HCT116 (cell line): Measurements from ENCODE around the gene CGB1. TPM values are rescaled to one million over a fixed set of nuclear protein-coding genes. Genes with fewer than 3 reads are reported as not detected.

Source experiments
- ATAC-seq: fragments of 200-7000 bp; cut with Tn5 transposase; 2 replicates; pipeline ENCODE4 v1.9.1; 2020; ENCODE audit warnings: mild to moderate bottlenecking, moderate library complexity
- BruUV-seq: library from RNA; stranded (reverse); fragments of 400-500 nt; replicated peaks from 2 replicates; lab custom pipeline; 2021; lab: Mats Ljungman, UMichigan
- CTCF ChIA-PET: fragments of 300-600 bp; sonication (Branson Sonifier 250); formaldehyde crosslinking; loops from one replicate; lab custom pipeline; 2021; ENCODE audit warnings: antibody characterized with exemption; lab: Charles Lee
- POLR2A ChIA-PET: fragments of 300-600, 350-600 bp; sonication (Branson Sonifier 250); formaldehyde crosslinking; loops from one replicate; lab custom pipeline; 2021; ENCODE audit warnings: antibody characterized with exemption; lab: Charles Lee
- RAD21 ChIA-PET, 2 experiments: fragments of 300-600 bp; sonication (Branson Sonifier 250); formaldehyde crosslinking; loops; one replicate each; lab custom pipeline; 2023; ENCODE audit warnings: low total read pairs in 2 of 2; ENCODE audit not compliant: uncharacterized antibody in 2 of 2, unreplicated experiment in 2 of 2, low non-redundant PET in 1 of 2; lab: Charles Lee
- DNase-seq: peaks from one replicate; pipeline ENCODE4 v3.0.0-alpha.2; 2010; ENCODE audit warnings: low read depth, low spot score
- H2AFZ ChIP-seq: fragments of 200-600 bp; shearing (Covaris generic), sonication (generic); 2 replicates; pipeline ENCODE4 v1.6.1; 2017; ENCODE audit warnings: low read depth, mixed run types, mixed read lengths, antibody characterized with exemption, low read length; ENCODE audit not compliant: poor library complexity, severe bottlenecking
- H3K27ac ChIP-seq: 2 replicates; pipeline ENCODE4 v1.5.1; 2012; ENCODE audit warnings: low read depth, low read length
- H3K27me3 ChIP-seq: fragments of 200-600 bp; sonication (generic); 2 replicates; pipeline ENCODE4 v1.6.1; 2016; ENCODE audit warnings: mixed run types, low read length, mixed read lengths; ENCODE audit not compliant: insufficient read depth
- H3K36me3 ChIP-seq, 2 experiments: fragments of 200-500 bp in 1 of 2; fragments of 200-600 bp in 1 of 2; sonication (Bioruptor generic) in 1 of 2; sonication (generic) in 1 of 2; 2 replicates each; pipeline versions ENCODE4 v1.5.1 to v1.6.1; 2014 to 2016; ENCODE audit warnings: low read length in 2 of 2, inconsistent platforms in 1 of 2, mixed read lengths in 1 of 2, mixed run types in 1 of 2; ENCODE audit not compliant: insufficient read depth in 2 of 2, control insufficient read depth in 1 of 2
- H3K4me1 ChIP-seq, 2 experiments: fragments of 200-600 bp in 1 of 2; sonication (generic) in 1 of 2; 2 replicates each; pipeline versions ENCODE4 v1.5.1 to v1.6.1; 2012 to 2017; ENCODE audit warnings: low read length in 2 of 2, inconsistent platforms in 1 of 2, mild to moderate bottlenecking in 1 of 2, mixed read lengths in 1 of 2, mixed run types in 1 of 2, moderate library complexity in 1 of 2; ENCODE audit not compliant: insufficient read depth in 2 of 2, control insufficient read depth in 1 of 2
- H3K4me2 ChIP-seq: fragments of 200-600 bp; sonication (generic); 2 replicates; pipeline ENCODE4 v1.6.1; 2017; ENCODE audit warnings: mixed run types, low read length, mixed read lengths
- H3K4me3 ChIP-seq, 2 experiments: fragments of 200-600 bp in 1 of 2; sonication (generic) in 1 of 2; replicated peaks in 1 of 2; 2 replicates each; pipeline ENCODE4 v1.5.1; 2011 to 2016; ENCODE audit warnings: low read length in 2 of 2, control low read depth in 1 of 2, low read depth in 1 of 2, mild to moderate bottlenecking in 1 of 2, mixed read lengths in 1 of 2, mixed run types in 1 of 2
- H3K79me2 ChIP-seq: fragments of 200-600 bp; sonication (generic); 2 replicates; pipeline ENCODE4 v1.6.1; 2017; ENCODE audit warnings: mild to moderate bottlenecking, mixed run types, low read length, moderate library complexity, mixed read lengths; ENCODE audit not compliant: insufficient read depth
- H3K9ac ChIP-seq: fragments of 200-600 bp; sonication (generic); 2 replicates; pipeline ENCODE4 v1.6.1; 2016; ENCODE audit warnings: low read length, mixed read lengths
- H3K9me2 ChIP-seq: fragments of 200-600 bp; sonication (generic), shearing (Covaris generic); 2 replicates; pipeline ENCODE4 v1.6.1; 2017; ENCODE audit warnings: mixed run types, mild to moderate bottlenecking, moderate library complexity; ENCODE audit not compliant: insufficient read depth
- H3K9me3 ChIP-seq, 2 experiments: fragments of 200-500 bp in 1 of 2; fragments of 200-600 bp in 1 of 2; sonication (Bioruptor generic) in 1 of 2; sonication (generic) in 1 of 2; 2 replicates each; pipeline ENCODE4 v1.6.1; 2014 to 2017; ENCODE audit warnings: low read length in 2 of 2, mixed read lengths in 2 of 2, inconsistent platforms in 1 of 2, low read depth in 1 of 2, mild to moderate bottlenecking in 1 of 2, mixed run types in 1 of 2, moderate library complexity in 1 of 2; ENCODE audit not compliant: control insufficient read depth in 1 of 2, insufficient read depth in 1 of 2
- H4K20me1 ChIP-seq: fragments of 200-600 bp; sonication (generic), shearing (Covaris generic); 2 replicates; pipeline ENCODE4 v1.6.1; 2017; ENCODE audit warnings: mixed run types, mild to moderate bottlenecking, moderate library complexity; ENCODE audit not compliant: insufficient read depth
- CEBPB ChIP-seq: IDR thresholded peaks from 2 replicates; pipeline ENCODE4 v1.6.1; 2012; ENCODE audit warnings: low read depth
- EGR1 ChIP-seq: IDR thresholded peaks from 2 replicates; pipeline ENCODE4 v1.6.1; 2012; ENCODE audit warnings: low read depth
- JUND ChIP-seq: IDR thresholded peaks from 2 replicates; pipeline ENCODE4 v1.6.1; 2012
- POLR2A ChIP-seq: IDR thresholded peaks from 2 replicates; pipeline ENCODE4 v1.7.0; 2011; ENCODE audit warnings: borderline replicate concordance; ENCODE audit not compliant: insufficient read depth, insufficient read length; ENCODE audit errors: extremely low read depth
- SP1 ChIP-seq: IDR thresholded peaks from 2 replicates; pipeline ENCODE4 v1.6.1; 2012; ENCODE audit warnings: low read depth
- ZFX ChIP-seq: fragments of 450-650 bp; IDR thresholded peaks from 2 replicates; pipeline ENCODE4 v1.6.1; 2017
- ZNF274 ChIP-seq: fragments of 200-500 bp; sonication (Bioruptor generic); IDR thresholded peaks from 2 replicates; pipeline ENCODE4 v1.6.1; 2014; ENCODE audit warnings: mild to moderate bottlenecking, low read depth, low read length, inconsistent platforms
- intact Hi-C: fragments of 100-400 bp; cut with micrococcal nuclease; formaldehyde crosslinking; loops from 2 replicates; pipeline ENCODE4 v1.10.0; 2022
- total RNA-seq: library from RNA; stranded (reverse); gene quantifications from one replicate; pipeline ENCODE4 v1.2.1, GENCODE V29; 2021; ENCODE audit not compliant: unreplicated experiment
- TF ChIP-seq, protein P1 (sequence below), 3 experiments: fragments of 200-600 bp in 1 of 3; sonication (generic) in 1 of 3; IDR thresholded peaks in 2 of 3; conservative IDR thresholded peaks in 1 of 3; 2 replicates each; pipeline ENCODE4 v1.5.1; 2012 to 2017; ENCODE audit warnings: low read depth in 2 of 3, low read length in 2 of 3, antibody characterized with exemption in 1 of 3, borderline replicate concordance in 1 of 3, control low read depth in 1 of 3, mild to moderate bottlenecking in 1 of 3, mixed read lengths in 1 of 3, mixed run types in 1 of 3, moderate library complexity in 1 of 3; ENCODE audit not compliant: insufficient read depth in 1 of 3
- TF ChIP-seq, protein P2 (sequence below): IDR thresholded peaks from 2 replicates; pipeline ENCODE4 v1.6.1; 2012

The CGB1 gene
- total RNA-seq, 1 experiment from 2014 or later, result 0.76 TPM

DNA sequence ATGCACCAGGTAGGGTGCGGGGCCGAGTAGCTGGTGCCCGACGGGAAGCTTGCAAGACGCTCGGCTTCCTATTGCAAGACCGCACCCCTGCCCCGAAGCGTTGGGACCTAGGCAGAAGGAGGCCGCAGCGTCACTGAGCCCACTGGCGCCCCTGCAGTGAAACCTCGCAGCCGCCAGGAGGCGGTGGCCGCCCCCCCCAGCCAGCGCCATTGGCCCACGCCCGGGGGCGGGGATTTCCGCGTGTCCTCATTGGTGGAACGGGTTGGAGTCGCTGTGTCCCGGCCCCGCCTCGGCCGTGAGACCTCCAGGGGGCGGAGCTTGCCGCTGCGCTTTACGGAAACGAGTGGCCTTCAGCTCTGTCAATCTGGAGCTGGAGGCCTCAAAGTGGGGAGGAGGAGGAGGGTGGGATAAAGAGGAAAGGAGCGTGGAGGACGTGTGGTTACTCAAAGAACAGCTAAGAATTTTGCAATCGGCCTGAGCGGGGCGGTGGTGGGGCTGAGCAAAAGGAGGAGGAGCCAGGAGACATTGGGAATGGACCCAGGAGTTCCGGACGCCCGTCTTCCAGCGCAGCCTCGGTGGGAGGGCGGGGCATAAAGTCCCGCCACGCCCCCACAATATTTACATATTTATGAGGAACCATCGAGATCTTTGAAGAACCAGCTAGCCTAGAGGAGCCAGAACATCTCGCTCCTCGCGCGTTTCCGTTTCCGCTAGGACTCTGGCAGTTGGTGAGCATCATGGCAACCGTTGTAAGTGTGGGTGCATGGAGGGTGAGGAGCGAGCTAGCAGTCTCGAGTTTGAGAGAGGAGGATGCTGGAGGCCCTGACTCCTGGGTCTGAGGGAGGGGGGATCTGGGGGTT is 43.3 kb downstream of the CGB1 start, which contains the start of the genes GYS1 and RUVBL2 (continued):
- TF ChIP-seq, protein P1, sequence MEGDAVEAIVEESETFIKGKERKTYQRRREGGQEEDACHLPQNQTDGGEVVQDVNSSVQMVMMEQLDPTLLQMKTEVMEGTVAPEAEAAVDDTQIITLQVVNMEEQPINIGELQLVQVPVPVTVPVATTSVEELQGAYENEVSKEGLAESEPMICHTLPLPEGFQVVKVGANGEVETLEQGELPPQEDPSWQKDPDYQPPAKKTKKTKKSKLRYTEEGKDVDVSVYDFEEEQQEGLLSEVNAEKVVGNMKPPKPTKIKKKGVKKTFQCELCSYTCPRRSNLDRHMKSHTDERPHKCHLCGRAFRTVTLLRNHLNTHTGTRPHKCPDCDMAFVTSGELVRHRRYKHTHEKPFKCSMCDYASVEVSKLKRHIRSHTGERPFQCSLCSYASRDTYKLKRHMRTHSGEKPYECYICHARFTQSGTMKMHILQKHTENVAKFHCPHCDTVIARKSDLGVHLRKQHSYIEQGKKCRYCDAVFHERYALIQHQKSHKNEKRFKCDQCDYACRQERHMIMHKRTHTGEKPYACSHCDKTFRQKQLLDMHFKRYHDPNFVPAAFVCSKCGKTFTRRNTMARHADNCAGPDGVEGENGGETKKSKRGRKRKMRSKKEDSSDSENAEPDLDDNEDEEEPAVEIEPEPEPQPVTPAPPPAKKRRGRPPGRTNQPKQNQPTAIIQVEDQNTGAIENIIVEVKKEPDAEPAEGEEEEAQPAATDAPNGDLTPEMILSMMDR (IDR thresholded peaks at IDR 0.05 in 2 of 3, conservative IDR thresholded peaks at IDR 0.05 in 1 of 3; ENCODE audit: borderline replicate concordance in 1 of 3, insufficient read depth in 1 of 3, low read depth in 2 of 3, low read length in 2 of 3), result peak; percentile 73 to 85 (median 85)
- TF ChIP-seq ZFX, result peak; percentile 38; the same call in 1 of the 2 replicates
- TF ChIP-seq, protein P2, sequence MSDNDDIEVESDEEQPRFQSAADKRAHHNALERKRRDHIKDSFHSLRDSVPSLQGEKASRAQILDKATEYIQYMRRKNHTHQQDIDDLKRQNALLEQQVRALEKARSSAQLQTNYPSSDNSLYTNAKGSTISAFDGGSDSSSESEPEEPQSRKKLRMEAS, result peak; percentile 86
- peak; percentile 96 for TF ChIP-seq SP1
- TF ChIP-seq POLR2A, result peak; percentile 84
- TF ChIP-seq, all 23 proteins: peak for 10

DNA sequence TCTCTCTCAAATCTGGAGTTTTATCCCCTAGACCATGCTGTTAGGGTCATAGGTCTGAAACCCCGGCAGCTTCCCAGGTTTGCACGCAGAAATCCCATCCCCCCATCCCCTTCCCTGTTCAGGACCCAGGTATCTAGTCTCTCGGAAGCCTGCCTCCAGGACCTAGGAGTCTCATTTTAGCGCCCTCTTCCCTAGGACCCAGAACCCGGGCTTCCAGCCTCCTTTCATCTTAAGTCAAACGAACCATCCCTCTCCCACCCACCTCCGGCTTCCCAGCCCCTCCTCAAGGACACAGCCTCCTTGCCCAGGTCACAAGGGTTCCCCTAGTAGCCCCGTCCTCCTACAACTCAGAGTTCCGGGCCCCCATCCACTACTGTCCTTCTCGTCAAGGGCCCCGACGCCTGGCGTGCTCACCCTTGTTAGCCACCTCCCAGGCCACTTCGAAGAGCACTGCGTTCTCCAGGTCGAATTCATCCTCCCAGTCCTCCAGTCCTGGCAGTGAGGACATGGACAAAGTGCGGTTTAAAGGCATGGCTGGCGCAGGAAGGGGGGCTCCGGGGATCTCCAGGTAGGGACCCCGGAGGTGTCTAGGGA is 44.0 kb downstream of the CGB1 start:
- Histone ChIP-seq H3K4me2 (peak overlapping the region; percentile 92), H3K4me1 (peaks cover 13 to 29% of the 10 kb centered on the region in 2 experiments), H3K9me2 (no peaks in the 10 kb centered on the region), H3K9me3 (no peaks in the 10 kb centered on the region), H3K4me3 (peak overlapping the region; percentile 75 to 77), H3K9ac (peak overlapping the region; percentile 97), H4K20me1 (peaks cover 8% of the 10 kb centered on the region; the same call in 1 of the 2 replicates), H3K27ac (peak overlapping the region; percentile 75), H2AFZ (no peak overlapping the region), H3K27me3 (no peaks in the 10 kb centered on the region), H3K36me3 (peaks cover 5 to 8% of the 10 kb centered on the region in 2 experiments; a peak in 1 of 4 replicates), H3K79me2 (peaks cover 66% of the 10 kb centered on the region)
- intact Hi-C loops, result no loop called here
- DNase-seq, result no peak
- POLR2A ChIA-PET, result interaction anchor here (0.9 to 3.1 kb wide), 18 partner anchors 9 to 684 kb away, joined by 3 to 17 read pairs (median 6); partner anchors contain the start of genes CGB7, DHDH, FTL and RPL18
- no peak for TF ChIP-seq EGR1
- TF ChIP-seq CEBPB, result no peak
- no peak for TF ChIP-seq JUND
- TF ChIP-seq, protein P2, result no peak
- TF ChIP-seq ZNF274, result no peak
- BruUV-seq, result TSS peak; percentile 75
- RAD21 ChIA-PET, result interaction anchor here in 1 of 2 experiments (0.8 to 1.0 kb wide), 2 partner anchors 72 to 197 kb away, joined by 3 read pairs; partner anchors contain the start of gene NTF4
- CTCF ChIA-PET, result interaction anchor here (0.6 to 2.5 kb wide), 27 partner anchors 9 to 210 kb away, joined by 3 to 44 read pairs (median 5); partner anchors contain the start of genes BCAT2, CGB2, CGB7 and LHB
- peak; percentile 2; the same call in 1 of the 2 replicates for ATAC-seq
